ENCODE measurements around the gene PRKN.

Gene PRKN

GRCh38 chr6:162722633-162723032, 4.9 kb downstream of the PRKN start:
- no peaks in the 10 kb centered on the region for H3K9me3 ChIP-seq (replicated peaks; ENCODE audit: insufficient read depth, low read length)
- H4K20me1 ChIP-seq (ENCODE audit: insufficient read depth, low read length) = no peaks in the 10 kb centered on the region
- no peak overlapping the region for H3K9ac ChIP-seq (ENCODE audit: low read length)
- no peaks in the 10 kb centered on the region for H3K27me3 ChIP-seq (replicated peaks; ENCODE audit: insufficient read depth, low read length)
- H2AFZ ChIP-seq (ENCODE audit: low read length) = no peak overlapping the region
- DNase-seq = no peak
- H3K4me2 ChIP-seq (ENCODE audit: low read depth, low read length) = no peak overlapping the region
- H3K4me1 ChIP-seq (ENCODE audit: low read length) = no peaks in the 10 kb centered on the region
- H3F3A ChIP-seq (ENCODE audit: insufficient read depth, low read length) = no peaks in the 10 kb centered on the region
- H3K27ac ChIP-seq (ENCODE audit: low read length) = no peak overlapping the region
- TF ChIP-seq, protein P1, sequence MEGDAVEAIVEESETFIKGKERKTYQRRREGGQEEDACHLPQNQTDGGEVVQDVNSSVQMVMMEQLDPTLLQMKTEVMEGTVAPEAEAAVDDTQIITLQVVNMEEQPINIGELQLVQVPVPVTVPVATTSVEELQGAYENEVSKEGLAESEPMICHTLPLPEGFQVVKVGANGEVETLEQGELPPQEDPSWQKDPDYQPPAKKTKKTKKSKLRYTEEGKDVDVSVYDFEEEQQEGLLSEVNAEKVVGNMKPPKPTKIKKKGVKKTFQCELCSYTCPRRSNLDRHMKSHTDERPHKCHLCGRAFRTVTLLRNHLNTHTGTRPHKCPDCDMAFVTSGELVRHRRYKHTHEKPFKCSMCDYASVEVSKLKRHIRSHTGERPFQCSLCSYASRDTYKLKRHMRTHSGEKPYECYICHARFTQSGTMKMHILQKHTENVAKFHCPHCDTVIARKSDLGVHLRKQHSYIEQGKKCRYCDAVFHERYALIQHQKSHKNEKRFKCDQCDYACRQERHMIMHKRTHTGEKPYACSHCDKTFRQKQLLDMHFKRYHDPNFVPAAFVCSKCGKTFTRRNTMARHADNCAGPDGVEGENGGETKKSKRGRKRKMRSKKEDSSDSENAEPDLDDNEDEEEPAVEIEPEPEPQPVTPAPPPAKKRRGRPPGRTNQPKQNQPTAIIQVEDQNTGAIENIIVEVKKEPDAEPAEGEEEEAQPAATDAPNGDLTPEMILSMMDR (IDR thresholded peaks at IDR 0.05; ENCODE audit: low read length) = no peak
- no peak for TF ChIP-seq EZH2 (optimal IDR thresholded peaks at IDR 0.05; ENCODE audit: low read depth, low read length)
- TF ChIP-seq EZH2phosphoT487 (IDR thresholded peaks at IDR 0.05; ENCODE audit: low read length) = no peak
- no peaks in the 10 kb centered on the region for H3K36me3 ChIP-seq (replicated peaks; ENCODE audit: insufficient read depth, low read length)
- no peak overlapping the region for H3K4me3 ChIP-seq (ENCODE audit: low read length)
- no peaks in the 10 kb centered on the region for H3K79me2 ChIP-seq (ENCODE audit: low read length)
- H3K9me2 ChIP-seq (replicated peaks; ENCODE audit: insufficient read depth, low read length) = no peaks in the 10 kb centered on the region

- no peak for TF ChIP-seq EZH2phosphoT487 (IDR thresholded peaks at IDR 0.05; ENCODE audit: low read length)
- no peak for TF ChIP-seq EZH2 (optimal IDR thresholded peaks at IDR 0.05; ENCODE audit: low read depth, low read length)
- TF ChIP-seq, protein P1 (IDR thresholded peaks at IDR 0.05; ENCODE audit: low read length) = no peak
- no peak overlapping the region for H3K4me2 ChIP-seq (ENCODE audit: low read depth, low read length)
- no peaks in the 10 kb centered on the region for H3K27me3 ChIP-seq (replicated peaks; ENCODE audit: insufficient read depth, low read length)
- H3K27ac ChIP-seq (ENCODE audit: low read length) = no peak overlapping the region
- no peaks in the 10 kb centered on the region for H4K20me1 ChIP-seq (ENCODE audit: insufficient read depth, low read length)
- H3K79me2 ChIP-seq (ENCODE audit: low read length) = no peaks in the 10 kb centered on the region
- no peak overlapping the region for H2AFZ ChIP-seq (ENCODE audit: low read length)
- no peak overlapping the region for H3K9ac ChIP-seq (ENCODE audit: low read length)
- H3K4me1 ChIP-seq (ENCODE audit: low read length) = no peaks in the 10 kb centered on the region
- no peaks in the 10 kb centered on the region for H3K9me2 ChIP-seq (replicated peaks; ENCODE audit: insufficient read depth, low read length)
- no peaks in the 10 kb centered on the region for H3K9me3 ChIP-seq (replicated peaks; ENCODE audit: insufficient read depth, low read length)
- DNase-seq = no peak
- no peak overlapping the region for H3K4me3 ChIP-seq (ENCODE audit: low read length)
- H3K36me3 ChIP-seq (replicated peaks; ENCODE audit: insufficient read depth, low read length) = no peaks in the 10 kb centered on the region
- no peaks in the 10 kb centered on the region for H3F3A ChIP-seq (ENCODE audit: insufficient read depth, low read length)
Measured at GRCh38 chr6:162722226-162722625, 5.3 kb downstream of the PRKN start.

DNA sequence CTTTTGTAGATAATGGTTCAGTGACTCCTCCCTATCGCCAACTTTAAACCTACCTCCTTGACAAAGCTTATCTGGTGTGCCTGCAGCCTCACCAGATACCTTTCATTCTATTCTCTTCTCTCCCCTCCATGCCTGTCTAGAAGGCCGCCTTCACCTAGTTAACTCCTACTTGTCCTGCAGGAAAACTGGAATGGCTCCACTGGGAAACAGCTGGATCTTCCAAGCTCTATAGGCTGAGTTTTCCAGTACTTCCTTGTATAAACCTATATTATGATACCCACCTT, 6.2 kb downstream of the PRKN start:
- no peak overlapping the region for H2AFZ ChIP-seq (ENCODE audit: low read length)

DNA sequence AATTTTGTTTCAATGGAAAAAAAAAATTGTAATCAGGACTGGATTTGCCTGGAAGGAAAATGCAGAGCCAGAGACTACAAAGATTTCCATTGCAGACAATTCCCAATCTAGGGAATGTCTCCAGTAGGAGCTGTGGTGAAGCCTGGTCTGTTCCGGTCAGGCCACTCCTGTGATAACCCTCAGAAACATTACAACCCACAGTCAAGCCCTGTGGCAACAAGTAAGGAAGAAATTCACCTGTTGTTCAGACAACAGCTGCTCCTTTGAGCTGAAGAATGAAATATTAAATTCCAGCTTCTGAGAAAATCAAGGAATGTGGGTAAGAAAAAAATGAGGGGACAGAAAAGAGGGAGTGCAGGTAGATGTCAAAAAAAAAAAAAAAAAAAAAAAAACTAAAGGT, 8.0 kb downstream of the PRKN start:
- Histone ChIP-seq H2AFZ (ENCODE audit: low read length) (no peak overlapping the region), H3K4me2 (ENCODE audit: low read depth, low read length) (no peak overlapping the region), H3K9ac (ENCODE audit: low read length) (no peak overlapping the region), H4K20me1 (ENCODE audit: insufficient read depth, low read length) (no peaks in the 10 kb centered on the region), H3K9me2 (replicated peaks; ENCODE audit: insufficient read depth, low read length) (no peaks in the 10 kb centered on the region), H3F3A (ENCODE audit: insufficient read depth, low read length) (no peaks in the 10 kb centered on the region), H3K27ac (ENCODE audit: low read length) (no peak overlapping the region), H3K4me3 (ENCODE audit: low read length) (no peak overlapping the region), H3K27me3 (replicated peaks; ENCODE audit: insufficient read depth, low read length) (no peaks in the 10 kb centered on the region), H3K4me1 (ENCODE audit: low read length) (no peaks in the 10 kb centered on the region), H3K36me3 (replicated peaks; ENCODE audit: insufficient read depth, low read length) (no peaks in the 10 kb centered on the region), H3K79me2 (ENCODE audit: low read length) (no peaks in the 10 kb centered on the region), H3K9me3 (replicated peaks; ENCODE audit: insufficient read depth, low read length) (no peaks in the 10 kb centered on the region)
- DNase-seq = no peak
- no peak for TF ChIP-seq EZH2phosphoT487 (IDR thresholded peaks at IDR 0.05; ENCODE audit: low read length)
- TF ChIP-seq EZH2 (optimal IDR thresholded peaks at IDR 0.05; ENCODE audit: low read depth, low read length) = no peak
- TF ChIP-seq, protein P1 (IDR thresholded peaks at IDR 0.05; ENCODE audit: low read length) = no peak

More for the DNA sequence above, 6.2 kb downstream of the PRKN start:
- H3K36me3 ChIP-seq (replicated peaks; ENCODE audit: insufficient read depth, low read length) = no peaks in the 10 kb centered on the region
- no peak for DNase-seq
- no peaks in the 10 kb centered on the region for H3K9me3 ChIP-seq (replicated peaks; ENCODE audit: insufficient read depth, low read length)
- no peaks in the 10 kb centered on the region for H3K79me2 ChIP-seq (ENCODE audit: low read length)
- H3K27me3 ChIP-seq (replicated peaks; ENCODE audit: insufficient read depth, low read length) = no peaks in the 10 kb centered on the region
- no peaks in the 10 kb centered on the region for H4K20me1 ChIP-seq (ENCODE audit: insufficient read depth, low read length)
- no peak overlapping the region for H3K27ac ChIP-seq (ENCODE audit: low read length)
- no peak overlapping the region for H3K9ac ChIP-seq (ENCODE audit: low read length)
- TF ChIP-seq EZH2phosphoT487 (IDR thresholded peaks at IDR 0.05; ENCODE audit: low read length) = no peak
- no peaks in the 10 kb centered on the region for H3K9me2 ChIP-seq (replicated peaks; ENCODE audit: insufficient read depth, low read length)
- no peaks in the 10 kb centered on the region for H3F3A ChIP-seq (ENCODE audit: insufficient read depth, low read length)
- H3K4me1 ChIP-seq (ENCODE audit: low read length) = no peaks in the 10 kb centered on the region
- no peak overlapping the region for H3K4me2 ChIP-seq (ENCODE audit: low read depth, low read length)
- H3K4me3 ChIP-seq (ENCODE audit: low read length) = no peak overlapping the region
